GM19035 (cell line): ENCODE results near the gene LAYN.

Experiments used
- ATAC-seq: cut with Tn5 transposase; IDR thresholded peaks from one replicate; pipeline ENCODE4 v1.9.1; 2021; ENCODE audit not compliant: unreplicated experiment

LAYN gene

GRCh38 chr11:111561306-111561705 lies 20.8 kb downstream of the LAYN start:
- no peak for ATAC-seq

GRCh38 chr11:111561791-111562325 lies 21.3 kb downstream of the LAYN start:
- no peak for ATAC-seq

GRCh38 chr11:111562692-111563389 lies 22.3 kb downstream of the LAYN start:
- no peak for ATAC-seq

GRCh38 chr11:111565114-111565720 lies 24.7 kb downstream of the LAYN start:
- no peak for ATAC-seq

- no peak for ATAC-seq
Measured at GRCh38 chr11:111566324-111566723, 25.8 kb downstream of the LAYN start.

- ATAC-seq, result no peak
Measured at GRCh38 chr11:111569476-111569875, 29.0 kb downstream of the LAYN start.

- ATAC-seq, result no peak
Measured at GRCh38 chr11:111570796-111571195, 30.3 kb downstream of the LAYN start.

GRCh38 chr11:111571829-111572501 lies 31.4 kb downstream of the LAYN start:
- no peak for ATAC-seq

GRCh38 chr11:111572581-111572980 lies 32.1 kb downstream of the LAYN start:
- ATAC-seq, result no peak

- no peak for ATAC-seq
Measured at GRCh38 chr11:111573821-111574249, 33.3 kb downstream of the LAYN start.

- ATAC-seq, result no peak
Measured at GRCh38 chr11:111574373-111575225, 34.1 kb downstream of the LAYN start.

- ATAC-seq, result no peak
Measured at GRCh38 chr11:111575740-111576139, 35.2 kb downstream of the LAYN start.

- ATAC-seq, result no peak
Measured at GRCh38 chr11:111577821-111578220, 37.3 kb downstream of the LAYN start.

GRCh38 chr11:111581341-111581740 lies 40.8 kb downstream of the LAYN start:
- no peak for ATAC-seq

GRCh38 chr11:111582163-111582562 lies 41.6 kb downstream of the LAYN start:
- no peak for ATAC-seq

GRCh38 chr11:111582881-111583280 lies 42.4 kb downstream of the LAYN start:
- no peak for ATAC-seq

- no peak for ATAC-seq
Measured at GRCh38 chr11:111585371-111585770, 44.9 kb downstream of the LAYN start.

- no peak for ATAC-seq
Measured at GRCh38 chr11:111586388-111586831, 45.9 kb downstream of the LAYN start.

GRCh38 chr11:111589114-111589513 lies 48.6 kb downstream of the LAYN start:
- ATAC-seq, result no peak

- no peak for ATAC-seq
Measured at GRCh38 chr11:111589886-111590499, 49.5 kb downstream of the LAYN start.
